BJ (cell line): ENCODE measurements around the gene LIX1. TPM values are rescaled to one million over a fixed set of nuclear protein-coding genes. Genes with fewer than 3 reads are reported as not detected.

ENCODE experiments used
- CTCF ChIA-PET: fragments of 350-600 bp; formaldehyde crosslinking; extraction: SDS; loops from one replicate; lab custom pipeline; 2021; ENCODE audit warnings: antibody characterized with exemption, inconsistent platforms; lab: Yijun Ruan, JAX
- POLR2A ChIA-PET: fragments of 300-600 bp; sonication (Branson Sonifier 250); formaldehyde crosslinking; extraction: SDS; loops from one replicate; lab custom pipeline; 2021; ENCODE audit warnings: antibody characterized with exemption; lab: Charles Lee
- DNase-seq: peaks from one replicate; pipeline ENCODE4 v3.0.0-alpha.2; 2011; ENCODE audit warnings: low read depth
- H3K27me3 ChIP-seq: 2 replicates; pipeline ENCODE4 v1.6.0; 2011; ENCODE audit warnings: low read length; ENCODE audit not compliant: control insufficient read depth, insufficient read depth
- H3K36me3 ChIP-seq: 2 replicates; pipeline ENCODE4 v1.5.1; 2011; ENCODE audit warnings: low read length; ENCODE audit not compliant: control insufficient read depth, insufficient read depth
- H3K4me3 ChIP-seq: 2 replicates; pipeline ENCODE4 v1.5.1; 2011; ENCODE audit warnings: low read depth, mild to moderate bottlenecking, control low read depth, low read length
- polyA plus RNA-seq: library from polyadenylated mRNA; depleted of rRNA; stranded (reverse); fragments of >200 nt; gene quantifications from 2 replicates; pipeline ENCODE4 v1.2.3, GENCODE V29; 2011
- TF ChIP-seq, protein P1 (sequence below): IDR thresholded peaks from 2 replicates; pipeline ENCODE4 v1.5.1; 2011; ENCODE audit warnings: low read depth, mild to moderate bottlenecking, control low read depth, inconsistent platforms, low read length, moderate library complexity; ENCODE audit not compliant: insufficient read depth

Gene LIX1
- polyA plus RNA-seq, 1 experiment, result not detected

DNA sequence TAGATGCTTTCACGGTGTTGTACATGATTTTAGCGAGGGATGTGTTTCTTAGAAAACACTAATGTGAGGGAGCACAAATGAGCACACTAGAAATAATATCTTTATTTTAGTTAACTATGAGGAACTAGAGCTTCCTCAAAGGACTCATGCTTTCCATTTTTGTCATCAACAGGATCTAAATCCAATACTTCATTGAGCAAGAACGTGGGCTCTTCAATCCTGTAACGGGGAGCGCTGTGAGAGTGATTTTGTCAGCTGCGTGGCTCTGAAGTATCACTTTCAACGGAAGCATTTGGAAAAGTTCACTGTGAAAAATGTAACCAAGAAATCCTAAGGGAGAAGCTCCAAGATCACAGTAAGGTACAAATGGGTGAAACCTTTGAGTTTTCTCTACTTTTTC lies 93.2 kb downstream of the LIX1 start:
- CTCF ChIA-PET, result interaction anchor here (0.6 to 2.5 kb wide), 4 partner anchors 12 to 706 kb away, joined by 3 to 14 read pairs (median 6); no protein-coding TSS in a partner anchor
- Histone ChIP-seq H3K4me3 (no peak overlapping the region), H3K36me3 (no peaks in the 10 kb centered on the region), H3K27me3 (no peaks in the 10 kb centered on the region; the same call in 1 of the 2 replicates)
- DNase-seq, result no peak
- POLR2A ChIA-PET, result no interaction called here
- TF ChIP-seq, protein P1, sequence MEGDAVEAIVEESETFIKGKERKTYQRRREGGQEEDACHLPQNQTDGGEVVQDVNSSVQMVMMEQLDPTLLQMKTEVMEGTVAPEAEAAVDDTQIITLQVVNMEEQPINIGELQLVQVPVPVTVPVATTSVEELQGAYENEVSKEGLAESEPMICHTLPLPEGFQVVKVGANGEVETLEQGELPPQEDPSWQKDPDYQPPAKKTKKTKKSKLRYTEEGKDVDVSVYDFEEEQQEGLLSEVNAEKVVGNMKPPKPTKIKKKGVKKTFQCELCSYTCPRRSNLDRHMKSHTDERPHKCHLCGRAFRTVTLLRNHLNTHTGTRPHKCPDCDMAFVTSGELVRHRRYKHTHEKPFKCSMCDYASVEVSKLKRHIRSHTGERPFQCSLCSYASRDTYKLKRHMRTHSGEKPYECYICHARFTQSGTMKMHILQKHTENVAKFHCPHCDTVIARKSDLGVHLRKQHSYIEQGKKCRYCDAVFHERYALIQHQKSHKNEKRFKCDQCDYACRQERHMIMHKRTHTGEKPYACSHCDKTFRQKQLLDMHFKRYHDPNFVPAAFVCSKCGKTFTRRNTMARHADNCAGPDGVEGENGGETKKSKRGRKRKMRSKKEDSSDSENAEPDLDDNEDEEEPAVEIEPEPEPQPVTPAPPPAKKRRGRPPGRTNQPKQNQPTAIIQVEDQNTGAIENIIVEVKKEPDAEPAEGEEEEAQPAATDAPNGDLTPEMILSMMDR, result no peak

- TF ChIP-seq, protein P1, result no peak
- no peak overlapping the region for H3K4me3 ChIP-seq
- peaks cover 1% of the 10 kb centered on the region for H3K27me3 ChIP-seq
- no peaks in the 10 kb centered on the region for H3K36me3 ChIP-seq
- CTCF ChIA-PET, result no interaction called here
- POLR2A ChIA-PET, result no interaction called here
- no peak for DNase-seq
These were observed 95.3 kb downstream of the LIX1 start for GRCh38 chr5:97047076-97047475.

- no peak for DNase-seq
- TF ChIP-seq, protein P1, result no peak
- POLR2A ChIA-PET, result no interaction called here
- CTCF ChIA-PET, result interaction anchor here (1.2 to 1.6 kb wide), 3 partner anchors 49 to 294 kb away, joined by 4 to 8 read pairs (median 7); no protein-coding TSS in a partner anchor
- Histone ChIP-seq H3K4me3 (no peak overlapping the region), H3K27me3 (peaks cover 1% of the 10 kb centered on the region), H3K36me3 (no peaks in the 10 kb centered on the region)
These were observed 96.0 kb downstream of the LIX1 start for GRCh38 chr5:97046270-97046982.

- DNase-seq, result no peak
- Histone ChIP-seq H3K36me3 (no peaks in the 10 kb centered on the region), H3K27me3 (peaks cover 1% of the 10 kb centered on the region; the same call in 1 of the 2 replicates), H3K4me3 (no peak overlapping the region)
- POLR2A ChIA-PET, result no interaction called here
- TF ChIP-seq, protein P1, result peak; percentile 21; the same call in 1 of the 2 replicates
- CTCF ChIA-PET, result interaction anchor here (1.1 to 1.5 kb wide), 3 partner anchors 12 to 175 kb away, joined by 3 to 7 read pairs (median 5); no protein-coding TSS in a partner anchor
These were observed 98.4 kb downstream of the LIX1 start for GRCh38 chr5:97044052-97044451.

DNA sequence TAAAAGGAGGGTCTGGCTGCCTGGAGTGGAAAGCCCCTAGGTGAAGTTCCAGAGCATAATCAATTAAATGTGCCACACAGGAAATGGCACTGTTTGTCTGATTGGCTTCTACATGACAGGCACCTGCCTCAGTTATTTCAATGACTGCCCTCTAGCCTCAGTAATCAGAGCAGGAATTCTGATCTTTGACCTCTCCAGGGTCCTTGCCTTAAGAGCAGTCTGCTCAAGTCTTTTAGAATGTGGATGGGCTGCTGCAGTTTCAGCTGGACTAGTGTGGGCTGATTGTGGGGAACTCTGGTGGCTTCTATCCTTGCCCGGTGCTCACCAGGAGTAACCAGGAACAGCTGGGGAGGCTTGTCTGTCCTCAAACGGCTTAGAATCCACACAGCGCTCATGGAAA lies 98.9 kb downstream of the LIX1 start:
- Histone ChIP-seq H3K27me3 (peaks cover 1% of the 10 kb centered on the region; the same call in 1 of the 2 replicates), H3K4me3 (no peak overlapping the region), H3K36me3 (no peaks in the 10 kb centered on the region)
- CTCF ChIA-PET, result interaction anchor here (1.2 to 1.5 kb wide), 2 partner anchors 12 to 119 kb away, joined by 3 to 7 read pairs; no protein-coding TSS in a partner anchor
- POLR2A ChIA-PET, result interaction anchor here (0.6 kb wide), 1 partner anchor 23 kb away, joined by 6 read pairs; no protein-coding TSS in a partner anchor
- DNase-seq, result no peak
- TF ChIP-seq, protein P1, result no peak
